Measurements from ENCODE around the gene LY6G5B. TPM values are rescaled to one million over a fixed set of nuclear protein-coding genes. Genes with fewer than 3 reads are reported as not detected.

The LY6G5B gene
- total and polyA plus RNA-seq, 2 donors from 2014 or later, result 2.5 to 15.1 TPM

DNA sequence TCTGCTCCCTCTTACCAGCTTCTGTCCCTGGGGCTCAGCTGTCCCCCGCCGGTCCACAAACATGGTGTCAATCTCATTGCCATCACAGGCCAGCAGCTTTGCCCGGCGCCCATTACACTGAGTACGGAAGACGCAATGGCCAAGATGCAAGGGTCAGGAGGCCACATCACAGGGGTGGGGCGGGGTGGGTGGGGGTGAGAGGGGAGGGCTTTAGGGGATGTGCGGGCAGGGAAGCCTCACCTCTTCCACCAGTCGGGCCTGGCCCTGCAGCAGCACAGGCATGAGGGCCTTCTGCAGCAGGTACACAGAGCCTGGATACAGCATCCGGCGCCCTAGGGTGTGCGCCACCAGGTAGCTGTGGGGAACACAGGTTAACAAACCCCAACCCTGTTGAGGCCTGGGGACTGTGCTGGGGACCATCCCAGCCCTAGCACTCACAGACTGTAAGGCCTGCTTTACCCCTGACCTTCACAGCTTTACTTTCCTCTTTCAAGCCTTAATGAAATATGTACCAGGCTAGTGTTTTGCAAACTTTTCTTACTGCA is 21.9 kb downstream of the LY6G5B start:
- Histone ChIP-seq H3K4me3 (ENCODE audit: low read length in 3 of 3) (no peak overlapping the region), H3K9me3 (ENCODE audit: control insufficient read depth in 2 of 3, insufficient read depth in 1 of 3, low read length in 3 of 3) (no peaks in the 10 kb centered on the region), H3K27ac (ENCODE audit: low read depth in 2 of 2, low read length in 2 of 2) (no peak overlapping the region), H3K27me3 (ENCODE audit: control insufficient read depth, insufficient read depth, low read length) (no peaks in the 10 kb centered on the region), H3K36me3 (ENCODE audit: control insufficient read depth in 2 of 3, insufficient read depth in 3 of 3, low read length in 3 of 3) (peaks cover 9 to 51% (median 46%) of the 10 kb centered on the region in 3 donors), H3K9ac (ENCODE audit: low read length in 3 of 3) (no peak overlapping the region), H3K4me1 (ENCODE audit: control insufficient read depth in 2 of 3, insufficient read depth in 2 of 3, low read depth in 1 of 3, low read length in 3 of 3) (no peaks in the 10 kb centered on the region)
- no peak for FAIRE-seq
- TF ChIP-seq, protein P1, sequence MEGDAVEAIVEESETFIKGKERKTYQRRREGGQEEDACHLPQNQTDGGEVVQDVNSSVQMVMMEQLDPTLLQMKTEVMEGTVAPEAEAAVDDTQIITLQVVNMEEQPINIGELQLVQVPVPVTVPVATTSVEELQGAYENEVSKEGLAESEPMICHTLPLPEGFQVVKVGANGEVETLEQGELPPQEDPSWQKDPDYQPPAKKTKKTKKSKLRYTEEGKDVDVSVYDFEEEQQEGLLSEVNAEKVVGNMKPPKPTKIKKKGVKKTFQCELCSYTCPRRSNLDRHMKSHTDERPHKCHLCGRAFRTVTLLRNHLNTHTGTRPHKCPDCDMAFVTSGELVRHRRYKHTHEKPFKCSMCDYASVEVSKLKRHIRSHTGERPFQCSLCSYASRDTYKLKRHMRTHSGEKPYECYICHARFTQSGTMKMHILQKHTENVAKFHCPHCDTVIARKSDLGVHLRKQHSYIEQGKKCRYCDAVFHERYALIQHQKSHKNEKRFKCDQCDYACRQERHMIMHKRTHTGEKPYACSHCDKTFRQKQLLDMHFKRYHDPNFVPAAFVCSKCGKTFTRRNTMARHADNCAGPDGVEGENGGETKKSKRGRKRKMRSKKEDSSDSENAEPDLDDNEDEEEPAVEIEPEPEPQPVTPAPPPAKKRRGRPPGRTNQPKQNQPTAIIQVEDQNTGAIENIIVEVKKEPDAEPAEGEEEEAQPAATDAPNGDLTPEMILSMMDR (IDR thresholded peaks at IDR 0.05; ENCODE audit: borderline replicate concordance, extremely low read depth, insufficient read depth), result no peak
- intact Hi-C loops (cut with DNase I), result no loop called here
- no peak for DNase-seq

DNA sequence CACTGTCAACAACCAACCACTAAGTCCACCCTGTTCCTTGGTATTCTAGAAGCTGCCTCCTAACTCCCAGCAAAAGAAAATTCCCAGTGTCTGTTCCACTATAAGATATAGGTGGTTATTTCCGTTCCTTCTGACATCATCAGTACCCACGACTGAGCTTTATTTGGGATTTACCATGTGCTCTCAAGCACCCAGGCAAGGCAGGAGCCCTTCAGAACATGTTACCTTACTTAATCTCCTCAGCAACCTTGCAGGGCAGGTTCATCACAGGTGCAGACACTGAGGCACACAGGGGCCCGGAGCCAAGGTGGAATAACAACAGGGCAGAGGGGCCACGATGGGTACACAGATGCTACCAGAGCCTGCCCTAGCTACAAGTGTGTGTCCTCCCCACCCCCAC is 22.6 kb downstream of the LY6G5B start:
- Histone ChIP-seq H3K27ac (ENCODE audit: low read depth in 2 of 2, low read length in 2 of 2) (no peak overlapping the region), H3K9me3 (ENCODE audit: control insufficient read depth in 2 of 3, insufficient read depth in 1 of 3, low read length in 3 of 3) (no peaks in the 10 kb centered on the region), H3K27me3 (ENCODE audit: control insufficient read depth, insufficient read depth, low read length) (no peaks in the 10 kb centered on the region), H3K4me3 (ENCODE audit: low read length in 3 of 3) (no peak overlapping the region), H3K9ac (ENCODE audit: low read length in 3 of 3) (no peak overlapping the region), H3K4me1 (ENCODE audit: control insufficient read depth in 2 of 3, insufficient read depth in 2 of 3, low read depth in 1 of 3, low read length in 3 of 3) (no peaks in the 10 kb centered on the region), H3K36me3 (ENCODE audit: control insufficient read depth in 2 of 3, insufficient read depth in 3 of 3, low read length in 3 of 3) (peaks cover 9 to 54% (median 45%) of the 10 kb centered on the region in 3 donors)
- TF ChIP-seq, protein P1 (IDR thresholded peaks at IDR 0.05; ENCODE audit: borderline replicate concordance, extremely low read depth, insufficient read depth), result no peak
- no peak for FAIRE-seq
- intact Hi-C loops (cut with DNase I), result no loop called here
- DNase-seq, result no peak

GRCh38 chr6:31692886-31693285 is 23.1 kb downstream of the LY6G5B start:
- Histone ChIP-seq H3K4me1 (ENCODE audit: control insufficient read depth in 2 of 3, insufficient read depth in 2 of 3, low read depth in 1 of 3, low read length in 3 of 3) (no peaks in the 10 kb centered on the region), H3K27me3 (ENCODE audit: control insufficient read depth, insufficient read depth, low read length) (no peaks in the 10 kb centered on the region), H3K9me3 (ENCODE audit: control insufficient read depth in 2 of 3, insufficient read depth in 1 of 3, low read length in 3 of 3) (no peaks in the 10 kb centered on the region), H3K36me3 (ENCODE audit: control insufficient read depth in 2 of 3, insufficient read depth in 3 of 3, low read length in 3 of 3) (peaks cover 9 to 50% (median 44%) of the 10 kb centered on the region in 3 donors), H3K27ac (ENCODE audit: low read depth in 2 of 2, low read length in 2 of 2) (no peak overlapping the region), H3K4me3 (ENCODE audit: low read length in 3 of 3) (no peak overlapping the region), H3K9ac (ENCODE audit: low read length in 3 of 3) (no peak overlapping the region)
- DNase-seq, result no peak
- FAIRE-seq, result no peak
- TF ChIP-seq, protein P1 (IDR thresholded peaks at IDR 0.05; ENCODE audit: borderline replicate concordance, extremely low read depth, insufficient read depth), result no peak
- intact Hi-C loops (cut with DNase I), result no loop called here

DNA sequence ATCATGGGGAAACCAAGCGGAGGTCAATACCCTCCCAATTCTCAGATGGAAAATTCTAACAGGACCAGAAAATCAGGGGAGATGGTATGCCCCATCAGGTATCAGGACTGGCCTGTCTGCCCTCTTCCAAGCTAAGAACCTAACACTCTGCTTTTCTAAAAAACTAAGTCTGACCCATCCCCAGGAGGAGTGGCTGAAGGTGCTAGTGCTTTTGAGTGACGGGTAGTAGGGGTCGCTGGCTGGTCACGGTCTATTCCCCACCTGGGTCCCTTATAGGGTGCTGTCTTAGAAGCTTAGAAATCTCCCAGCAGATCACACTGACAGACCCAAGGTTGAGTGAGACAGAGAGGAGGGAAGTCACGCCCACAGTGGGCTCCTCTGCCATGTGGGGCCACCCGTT is 23.8 kb downstream of the LY6G5B start:
- Histone ChIP-seq H3K4me3 (ENCODE audit: low read length in 3 of 3) (no peak overlapping the region), H3K4me1 (ENCODE audit: control insufficient read depth in 2 of 3, insufficient read depth in 2 of 3, low read depth in 1 of 3, low read length in 3 of 3) (no peaks in the 10 kb centered on the region), H3K27me3 (ENCODE audit: control insufficient read depth, insufficient read depth, low read length) (no peaks in the 10 kb centered on the region), H3K9ac (ENCODE audit: low read length in 3 of 3) (no peak overlapping the region), H3K9me3 (ENCODE audit: control insufficient read depth in 2 of 3, insufficient read depth in 1 of 3, low read length in 3 of 3) (no peaks in the 10 kb centered on the region), H3K27ac (ENCODE audit: low read depth in 2 of 2, low read length in 2 of 2) (no peak overlapping the region), H3K36me3 (ENCODE audit: control insufficient read depth in 2 of 3, insufficient read depth in 3 of 3, low read length in 3 of 3) (peaks cover 9 to 44% (median 38%) of the 10 kb centered on the region in 3 donors)
- TF ChIP-seq, protein P1 (IDR thresholded peaks at IDR 0.05; ENCODE audit: borderline replicate concordance, extremely low read depth, insufficient read depth), result no peak
- FAIRE-seq, result no peak
- intact Hi-C loops (cut with DNase I), result no loop called here
- DNase-seq, result no peak
